GM19467 (cell line): ENCODE results near the gene JSRP1.

Source experiments
- ATAC-seq: cut with Tn5 transposase; IDR thresholded peaks from one replicate; pipeline ENCODE4 v1.9.1; 2021; ENCODE audit warnings: mild to moderate bottlenecking, moderate library complexity; ENCODE audit not compliant: unreplicated experiment

Gene JSRP1

GRCh38 chr19:2233601-2234280, 22.5 kb downstream of the JSRP1 start:
- ATAC-seq, result no peak

GRCh38 chr19:2232286-2233151, 23.7 kb downstream of the JSRP1 start:
- no peak for ATAC-seq

- no peak for ATAC-seq
Observed at GRCh38 chr19:2231621-2232221, 24.5 kb downstream of the JSRP1 start.

GRCh38 chr19:2230807-2231533, 25.2 kb downstream of the JSRP1 start:
- ATAC-seq, result no peak

- no peak for ATAC-seq
Observed at GRCh38 chr19:2230033-2230531, 26.1 kb downstream of the JSRP1 start.

- ATAC-seq, result no peak
Observed at GRCh38 chr19:2229103-2230032, 26.8 kb downstream of the JSRP1 start.

GRCh38 chr19:2228157-2229030, 27.8 kb downstream of the JSRP1 start:
- ATAC-seq, result no peak

GRCh38 chr19:2227415-2228156, 28.6 kb downstream of the JSRP1 start:
- no peak for ATAC-seq

GRCh38 chr19:2226840-2227360, 29.3 kb downstream of the JSRP1 start:
- no peak for ATAC-seq

- ATAC-seq, result no peak
Observed at GRCh38 chr19:2226051-2226839, 30.0 kb downstream of the JSRP1 start.

GRCh38 chr19:2225415-2226050, 30.7 kb downstream of the JSRP1 start:
- no peak for ATAC-seq

- ATAC-seq, result no peak
Observed at GRCh38 chr19:2224754-2225349, 31.4 kb downstream of the JSRP1 start.

GRCh38 chr19:2223959-2224358, 32.3 kb downstream of the JSRP1 start:
- ATAC-seq, result no peak

- no peak for ATAC-seq
Observed at GRCh38 chr19:2223391-2223790, 32.8 kb downstream of the JSRP1 start.

- ATAC-seq, result no peak
Observed at GRCh38 chr19:2221918-2222317, 34.3 kb downstream of the JSRP1 start.

GRCh38 chr19:2221250-2221831, 34.9 kb downstream of the JSRP1 start:
- ATAC-seq, result no peak
